GM23338 (cell line): Measurements from ENCODE around the gene APP. TPM values are rescaled to one million over a fixed set of nuclear protein-coding genes. Genes with fewer than 3 reads are reported as not detected.

Source experiments
- ATAC-seq: fragments of 200-7000 bp; cut with Tn5 transposase; 3 replicates; pipeline ENCODE4 v1.9.1; 2020
- DNase-seq: peaks from one replicate; pipeline ENCODE4 v3.0.0-alpha.2; 2015; ENCODE audit warnings: low spot score
- H2AFZ ChIP-seq: fragments of 200-600 bp; sonication (generic); 2 replicates; pipeline ENCODE4 v1.8.0; 2016; ENCODE audit warnings: antibody characterized with exemption, mild to moderate bottlenecking, moderate library complexity
- H3F3A ChIP-seq: fragments of 200-600 bp; sonication (generic); replicated peaks from 2 replicates; pipeline ENCODE4 v1.8.0; 2017; ENCODE audit warnings: antibody characterized with exemption, mixed run types, low read depth
- H3K27ac ChIP-seq: fragments of 200-600 bp; sonication (generic); 2 replicates; pipeline ENCODE4 v1.6.1; 2016; ENCODE audit warnings: low read depth
- H3K27me3 ChIP-seq: fragments of 200-600 bp; sonication (generic); 2 replicates; pipeline ENCODE4 v1.8.0; 2016; ENCODE audit warnings: mild to moderate bottlenecking, mixed run types, moderate library complexity; ENCODE audit not compliant: insufficient read depth
- H3K36me3 ChIP-seq: fragments of 200-600 bp; sonication (generic); 2 replicates; pipeline ENCODE4 v1.8.0; 2016; ENCODE audit warnings: mild to moderate bottlenecking; ENCODE audit not compliant: insufficient read depth
- H3K4me1 ChIP-seq: fragments of 200-600 bp; sonication (generic); 2 replicates; pipeline ENCODE4 v1.8.0; 2016; ENCODE audit warnings: mild to moderate bottlenecking, moderate library complexity; ENCODE audit not compliant: insufficient read depth
- H3K4me2 ChIP-seq: fragments of 200-600 bp; sonication (generic); 2 replicates; pipeline ENCODE4 v1.7.1; 2017; ENCODE audit warnings: mixed run types
- H3K4me3 ChIP-seq: fragments of 200-600 bp; sonication (generic); 2 replicates; pipeline ENCODE4 v1.6.1; 2016; ENCODE audit warnings: mixed run types
- H3K79me2 ChIP-seq: fragments of 200-600 bp; sonication (generic); replicated peaks from 2 replicates; pipeline ENCODE4 v1.8.0; 2017; ENCODE audit warnings: mild to moderate bottlenecking; ENCODE audit not compliant: insufficient read depth
- H3K9me2 ChIP-seq: fragments of 200-600 bp; sonication (generic); 2 replicates; pipeline ENCODE4 v1.8.0; 2017; ENCODE audit not compliant: insufficient read depth
- H4K20me1 ChIP-seq: fragments of 200-600 bp; sonication (generic); replicated peaks from 2 replicates; pipeline ENCODE4 v1.8.0; 2017; ENCODE audit warnings: mild to moderate bottlenecking; ENCODE audit not compliant: insufficient read depth
- H3K27ac Mint-ChIP-seq: 2 replicates; pipeline ENCODE4 v1.8.0; 2020; ENCODE audit warnings: inconsistent platforms, mild to moderate bottlenecking, moderate library complexity, mixed read lengths
- H3K27me3 Mint-ChIP-seq: 3 replicates; pipeline ENCODE4 v1.8.0; 2022; ENCODE audit warnings: low read depth, mild to moderate bottlenecking, moderate library complexity, mixed read lengths, inconsistent platforms; ENCODE audit not compliant: insufficient read depth, poor library complexity
- H3K36me3 Mint-ChIP-seq: 3 replicates; pipeline ENCODE4 v1.8.0; 2021; ENCODE audit warnings: low read depth, mild to moderate bottlenecking, inconsistent platforms, moderate library complexity, mixed read lengths
- H3K4me1 Mint-ChIP-seq: 3 replicates; pipeline ENCODE4 v1.8.0; 2020; ENCODE audit warnings: mild to moderate bottlenecking, inconsistent platforms, mixed read lengths
- H3K4me3 Mint-ChIP-seq: 3 replicates; pipeline ENCODE4 v1.8.0; 2021; ENCODE audit warnings: moderate library complexity, mild to moderate bottlenecking, inconsistent platforms, mixed read lengths
- H3K9me3 Mint-ChIP-seq: 3 replicates; pipeline ENCODE4 v1.8.0; 2020; ENCODE audit warnings: moderate library complexity, mild to moderate bottlenecking, inconsistent platforms, mixed read lengths
- EZH2 ChIP-seq: fragments of 200-600 bp; sonication (generic); IDR thresholded peaks from one replicate; pipeline ENCODE4 v1.8.0; 2017; ENCODE audit warnings: antibody characterized with exemption, mild to moderate bottlenecking, low read depth; ENCODE audit not compliant: unreplicated experiment
- EZH2phosphoT487 ChIP-seq: fragments of 200-600 bp; sonication (generic); IDR thresholded peaks from one replicate; pipeline ENCODE4 v1.8.1; 2018; ENCODE audit warnings: antibody characterized with exemption; ENCODE audit not compliant: unreplicated experiment
- POLR2AphosphoS5 ChIP-seq: IDR thresholded peaks from 2 replicates; pipeline ENCODE4 v1.6.1; 2016; ENCODE audit warnings: antibody characterized with exemption, low read depth
- REST ChIP-seq: IDR thresholded peaks from one replicate; pipeline ENCODE4 v1.6.1; 2018; ENCODE audit warnings: antibody characterized with exemption; ENCODE audit not compliant: unreplicated experiment
- ZNF331 ChIP-seq: fragments of 250-450 bp; sonication (Bioruptor Pico); IDR thresholded peaks from 2 replicates; pipeline ENCODE4 v1.5.0; 2020; ENCODE audit warnings: low read depth, mild to moderate bottlenecking, moderate library complexity
- polyA plus RNA-seq: library from polyadenylated mRNA; unstranded; fragments of >200 nt; fragmentation: Nextera tagmentation; extraction: Ambion mirVana; gene quantifications from 2 replicates; pipeline ENCODE4 v1.2.1, GENCODE V29; 2016
- total RNA-seq: library from RNA; depleted of rRNA; stranded (reverse); fragments of >200 nt; shearing (Covaris generic); gene quantifications from 2 replicates; pipeline ENCODE4 v1.2.3, GENCODE V29; 2014
- TF ChIP-seq, protein P1 (sequence below): fragments of 250-450 bp; sonication (Bioruptor Pico); IDR thresholded peaks from 2 replicates; pipeline ENCODE4 v1.5.0; 2020; ENCODE audit warnings: mild to moderate bottlenecking, moderate library complexity

Gene APP
- total and polyA plus RNA-seq, 2 experiments from 2014 or later = 69.4 to 444 TPM

DNA sequence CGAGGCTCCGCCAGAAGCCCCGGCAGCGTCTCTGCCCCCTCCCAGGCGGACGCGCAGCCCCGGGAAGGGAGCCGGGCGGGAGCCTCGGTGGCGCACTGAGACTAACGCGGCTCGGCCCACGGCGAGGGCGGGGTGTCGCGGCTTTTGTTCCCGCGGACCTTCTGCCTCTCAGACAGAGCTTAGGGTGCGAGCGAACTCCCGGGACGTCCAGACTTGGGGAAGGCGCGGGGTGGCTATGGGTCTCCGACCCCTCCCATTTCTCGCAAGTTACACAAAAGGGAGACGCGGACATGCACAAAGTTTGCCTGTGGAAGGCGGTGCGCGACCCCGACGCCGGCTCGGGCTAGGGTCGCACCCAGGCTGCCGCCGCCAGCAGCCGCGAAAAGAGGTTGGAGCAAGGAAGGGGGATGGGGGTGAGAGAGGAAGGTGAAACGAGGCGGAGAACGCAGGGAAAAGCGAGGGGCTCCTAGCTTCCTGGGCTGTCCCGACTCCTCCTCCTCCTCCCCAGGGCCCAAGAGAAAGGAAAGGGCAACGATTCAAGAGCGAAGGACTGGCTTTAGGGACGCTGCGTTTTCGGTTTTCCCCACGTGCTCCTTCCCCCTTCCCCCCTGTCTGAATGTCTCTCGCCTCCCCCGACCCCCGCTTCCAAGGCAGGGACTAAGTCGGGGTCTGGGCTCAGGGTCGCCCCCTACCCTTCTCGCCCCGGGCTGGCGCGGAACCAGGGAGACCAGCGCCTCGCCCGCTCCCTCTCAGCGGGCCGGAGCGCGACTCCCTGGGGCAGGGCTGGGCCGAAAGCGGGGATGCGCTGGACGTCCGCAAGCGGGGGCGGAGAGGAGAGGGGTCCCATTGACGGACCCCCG, 729 bp downstream of the APP start (continued):
- TF ChIP-seq, protein P1, sequence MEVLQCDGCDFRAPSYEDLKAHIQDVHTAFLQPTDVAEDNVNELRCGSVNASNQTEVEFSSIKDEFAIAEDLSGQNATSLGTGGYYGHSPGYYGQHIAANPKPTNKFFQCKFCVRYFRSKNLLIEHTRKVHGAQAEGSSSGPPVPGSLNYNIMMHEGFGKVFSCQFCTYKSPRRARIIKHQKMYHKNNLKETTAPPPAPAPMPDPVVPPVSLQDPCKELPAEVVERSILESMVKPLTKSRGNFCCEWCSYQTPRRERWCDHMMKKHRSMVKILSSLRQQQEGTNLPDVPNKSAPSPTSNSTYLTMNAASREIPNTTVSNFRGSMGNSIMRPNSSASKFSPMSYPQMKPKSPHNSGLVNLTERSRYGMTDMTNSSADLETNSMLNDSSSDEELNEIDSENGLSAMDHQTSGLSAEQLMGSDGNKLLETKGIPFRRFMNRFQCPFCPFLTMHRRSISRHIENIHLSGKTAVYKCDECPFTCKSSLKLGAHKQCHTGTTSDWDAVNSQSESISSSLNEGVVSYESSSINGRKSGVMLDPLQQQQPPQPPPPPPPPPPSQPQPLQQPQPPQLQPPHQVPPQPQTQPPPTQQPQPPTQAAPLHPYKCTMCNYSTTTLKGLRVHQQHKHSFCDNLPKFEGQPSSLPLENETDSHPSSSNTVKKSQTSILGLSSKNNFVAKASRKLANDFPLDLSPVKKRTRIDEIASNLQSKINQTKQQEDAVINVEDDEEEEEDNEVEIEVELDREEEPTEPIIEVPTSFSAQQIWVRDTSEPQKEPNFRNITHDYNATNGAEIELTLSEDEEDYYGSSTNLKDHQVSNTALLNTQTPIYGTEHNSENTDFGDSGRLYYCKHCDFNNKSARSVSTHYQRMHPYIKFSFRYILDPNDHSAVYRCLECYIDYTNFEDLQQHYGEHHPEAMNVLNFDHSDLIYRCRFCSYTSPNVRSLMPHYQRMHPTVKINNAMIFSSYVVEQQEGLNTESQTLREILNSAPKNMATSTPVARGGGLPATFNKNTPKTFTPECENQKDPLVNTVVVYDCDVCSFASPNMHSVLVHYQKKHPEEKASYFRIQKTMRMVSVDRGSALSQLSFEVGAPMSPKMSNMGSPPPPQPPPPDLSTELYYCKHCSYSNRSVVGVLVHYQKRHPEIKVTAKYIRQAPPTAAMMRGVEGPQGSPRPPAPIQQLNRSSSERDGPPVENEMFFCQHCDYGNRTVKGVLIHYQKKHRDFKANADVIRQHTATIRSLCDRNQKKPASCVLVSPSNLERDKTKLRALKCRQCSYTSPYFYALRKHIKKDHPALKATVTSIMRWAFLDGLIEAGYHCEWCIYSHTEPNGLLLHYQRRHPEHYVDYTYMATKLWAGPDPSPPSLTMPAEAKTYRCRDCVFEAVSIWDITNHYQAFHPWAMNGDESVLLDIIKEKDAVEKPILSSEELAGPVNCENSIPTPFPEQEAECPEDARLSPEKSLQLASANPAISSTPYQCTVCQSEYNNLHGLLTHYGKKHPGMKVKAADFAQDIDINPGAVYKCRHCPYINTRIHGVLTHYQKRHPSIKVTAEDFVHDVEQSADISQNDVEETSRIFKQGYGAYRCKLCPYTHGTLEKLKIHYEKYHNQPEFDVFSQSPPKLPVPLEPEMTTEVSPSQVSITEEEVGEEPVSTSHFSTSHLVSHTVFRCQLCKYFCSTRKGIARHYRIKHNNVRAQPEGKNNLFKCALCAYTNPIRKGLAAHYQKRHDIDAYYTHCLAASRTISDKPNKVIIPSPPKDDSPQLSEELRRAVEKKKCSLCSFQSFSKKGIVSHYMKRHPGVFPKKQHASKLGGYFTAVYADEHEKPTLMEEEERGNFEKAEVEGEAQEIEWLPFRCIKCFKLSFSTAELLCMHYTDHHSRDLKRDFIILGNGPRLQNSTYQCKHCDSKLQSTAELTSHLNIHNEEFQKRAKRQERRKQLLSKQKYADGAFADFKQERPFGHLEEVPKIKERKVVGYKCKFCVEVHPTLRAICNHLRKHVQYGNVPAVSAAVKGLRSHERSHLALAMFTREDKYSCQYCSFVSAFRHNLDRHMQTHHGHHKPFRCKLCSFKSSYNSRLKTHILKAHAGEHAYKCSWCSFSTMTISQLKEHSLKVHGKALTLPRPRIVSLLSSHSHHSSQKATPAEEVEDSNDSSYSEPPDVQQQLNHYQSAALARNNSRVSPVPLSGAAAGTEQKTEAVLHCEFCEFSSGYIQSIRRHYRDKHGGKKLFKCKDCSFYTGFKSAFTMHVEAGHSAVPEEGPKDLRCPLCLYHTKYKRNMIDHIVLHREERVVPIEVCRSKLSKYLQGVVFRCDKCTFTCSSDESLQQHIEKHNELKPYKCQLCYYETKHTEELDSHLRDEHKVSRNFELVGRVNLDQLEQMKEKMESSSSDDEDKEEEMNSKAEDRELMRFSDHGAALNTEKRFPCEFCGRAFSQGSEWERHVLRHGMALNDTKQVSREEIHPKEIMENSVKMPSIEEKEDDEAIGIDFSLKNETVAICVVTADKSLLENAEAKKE (CRISPR knock-in tag) = no peak

- H4K20me1 ChIP-seq = peaks cover 15% of the 10 kb centered on the region
- Mint-ChIP-seq H3K4me3 (peak overlapping the region; percentile 97), H3K27ac (peak overlapping the region; percentile 97), H3K4me1 (peaks cover 56% of the 10 kb centered on the region), H3K9me3 (0 out of 3 replicates have a peak, but pooled peaks cover 3% of the 10 kb centered on the region), H3K27me3 (peaks cover 13% of the 10 kb centered on the region), H3K36me3 (peaks cover 10% of the 10 kb centered on the region)
- H3K79me2 ChIP-seq = peaks cover 64% of the 10 kb centered on the region
- H3K36me3 ChIP-seq = no peaks in the 10 kb centered on the region
- 0 out of 2 replicates have a peak, but pooled peaks cover 4% of the 10 kb centered on the region for H3K27me3 ChIP-seq
- H2AFZ ChIP-seq = no peak overlapping the region
- peak overlapping the region; percentile 77 for H3K4me2 ChIP-seq
- peak overlapping the region; percentile 91 for H3K27ac ChIP-seq
- DNase-seq = peak; percentile 72
- ATAC-seq = peak; percentile 44
- H3K9me2 ChIP-seq = no peaks in the 10 kb centered on the region
- H3K4me1 ChIP-seq = peaks cover 53% of the 10 kb centered on the region
- no peaks in the 10 kb centered on the region for H3F3A ChIP-seq
- H3K4me3 ChIP-seq = peak overlapping the region; percentile 88
- TF ChIP-seq POLR2AphosphoS5 (no peak), ZNF331 (CRISPR knock-in tag) (no peak), EZH2 (no peak), REST (no peak), EZH2phosphoT487 (no peak)
These were observed 1.4 kb downstream of the APP start for GRCh38 chr21:26169061-26169610.
